ENCODE measurements around the gene NCCRP1.

Gene NCCRP1

DNA sequence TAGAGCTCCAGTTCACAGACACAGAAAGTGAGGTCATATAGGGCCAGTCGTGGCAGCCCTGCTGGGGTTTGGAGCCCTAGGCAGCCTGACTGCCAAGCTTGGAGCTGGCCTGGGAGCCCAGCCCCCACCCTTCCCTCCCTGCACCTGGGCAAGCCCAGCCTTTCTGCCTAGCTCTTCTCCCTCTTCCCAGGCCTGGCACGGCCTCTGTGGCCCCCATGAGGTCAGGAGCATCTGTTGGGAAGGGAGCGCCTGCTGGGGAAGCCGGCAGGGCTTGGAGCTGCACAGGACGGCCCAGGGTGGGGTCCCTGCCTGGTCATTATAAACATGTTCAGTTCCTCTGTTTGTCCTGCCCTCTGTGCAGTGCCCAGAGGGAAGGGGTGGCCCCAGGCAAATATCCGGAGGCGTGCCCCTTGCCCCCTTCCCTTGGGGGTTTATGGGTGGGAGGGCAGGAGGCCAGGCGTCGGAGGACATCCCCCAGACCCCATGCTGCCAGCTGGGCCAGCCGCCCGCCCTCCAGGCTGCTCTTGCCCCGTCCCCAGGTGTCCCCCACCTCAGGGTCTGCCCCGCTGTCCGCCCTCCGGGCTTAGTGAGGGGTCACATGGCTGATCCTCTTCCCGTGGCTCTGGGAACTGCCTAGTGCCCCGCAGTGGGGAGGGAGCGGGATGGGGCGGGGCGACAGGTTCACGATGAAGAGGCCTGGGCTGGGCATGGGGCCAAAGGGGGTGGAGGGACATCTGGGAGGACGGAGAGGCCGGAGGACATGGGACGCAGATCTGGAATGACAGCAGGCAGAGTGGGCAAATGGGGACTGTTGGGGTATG, 30.0 kb upstream of the NCCRP1 start:
- no peak for DNase-seq

DNA sequence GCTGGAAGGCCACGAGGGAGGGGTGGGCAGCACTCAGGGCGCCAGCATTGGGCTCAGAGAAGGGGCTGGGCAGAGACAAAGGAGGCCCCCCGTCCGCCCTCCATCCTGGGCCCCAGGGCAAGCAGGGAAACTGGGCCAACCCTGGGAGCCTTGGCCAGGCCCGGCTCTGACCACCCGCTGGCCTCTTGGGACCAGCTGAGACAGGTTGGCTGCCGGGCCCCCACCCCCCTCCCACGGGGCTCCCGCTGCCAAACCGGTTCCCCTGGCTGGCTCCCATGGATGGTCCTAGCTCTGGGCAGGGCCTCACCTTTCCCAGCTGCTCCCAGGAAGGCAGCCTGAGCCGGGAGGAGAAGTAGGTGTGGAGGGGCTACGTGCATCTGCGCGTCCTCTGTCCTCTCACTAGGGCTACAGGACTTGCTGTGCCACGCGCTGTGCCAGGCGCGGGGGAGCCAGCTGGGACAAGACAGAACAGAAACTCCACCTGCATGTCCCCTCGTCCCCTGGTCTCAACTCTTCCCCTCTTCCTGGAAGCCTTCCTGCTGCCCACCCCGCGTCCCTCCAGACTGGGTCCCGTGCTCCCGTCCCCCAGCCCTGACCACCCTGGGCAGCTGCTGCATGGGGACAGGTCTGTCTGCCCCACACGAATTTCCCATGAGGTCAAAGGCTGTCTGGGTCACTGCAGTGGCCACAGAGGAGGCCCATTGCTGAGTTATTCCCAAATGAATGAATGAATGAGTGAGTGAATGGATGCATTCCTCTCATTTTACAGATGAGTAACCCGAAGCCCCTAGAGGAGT, 29.1 kb upstream of the NCCRP1 start:
- DNase-seq: no peak

DNA sequence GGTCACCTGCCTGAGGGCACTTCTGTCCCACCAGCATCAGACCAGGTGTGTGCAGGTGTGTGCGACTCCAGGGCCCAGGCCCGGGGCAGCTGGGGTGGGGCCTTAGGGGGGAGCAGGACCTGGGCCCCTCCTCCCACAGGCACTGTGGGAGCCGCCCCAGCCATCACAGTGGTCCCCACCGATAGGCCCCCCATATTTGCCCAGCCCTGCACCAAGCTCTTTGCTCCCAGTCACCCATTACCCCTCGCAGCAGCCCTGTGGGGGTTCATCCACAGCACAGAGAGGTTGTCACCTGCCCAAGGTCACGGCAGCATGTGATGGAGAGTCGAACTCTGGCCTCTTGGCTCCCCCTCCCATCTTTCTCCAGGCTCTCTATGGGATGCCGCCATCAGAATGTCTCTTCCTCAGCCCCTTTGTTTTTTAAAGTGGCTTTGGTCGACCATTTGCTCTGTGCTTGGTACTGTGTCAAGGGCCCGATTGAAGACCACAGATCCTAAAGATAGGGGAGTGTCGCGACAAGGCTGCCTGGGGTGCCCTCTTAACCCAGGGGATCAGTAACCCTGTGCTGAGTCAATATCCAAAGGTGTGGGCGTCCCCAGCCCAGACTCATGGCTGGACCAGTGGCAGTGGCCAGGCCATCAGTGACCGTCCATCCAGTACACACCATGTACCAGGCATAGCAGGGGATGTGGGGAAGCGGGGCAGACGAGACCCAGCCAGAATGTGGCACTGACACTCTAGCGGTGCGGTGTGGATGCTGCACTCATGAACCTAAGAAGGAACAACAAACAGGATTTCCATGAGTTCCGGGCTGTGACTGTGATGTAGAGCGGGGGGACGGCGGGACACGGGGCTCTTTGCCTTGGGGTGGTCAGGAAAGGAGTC, 28.3 kb upstream of the NCCRP1 start:
- DNase-seq: no peak

DNA sequence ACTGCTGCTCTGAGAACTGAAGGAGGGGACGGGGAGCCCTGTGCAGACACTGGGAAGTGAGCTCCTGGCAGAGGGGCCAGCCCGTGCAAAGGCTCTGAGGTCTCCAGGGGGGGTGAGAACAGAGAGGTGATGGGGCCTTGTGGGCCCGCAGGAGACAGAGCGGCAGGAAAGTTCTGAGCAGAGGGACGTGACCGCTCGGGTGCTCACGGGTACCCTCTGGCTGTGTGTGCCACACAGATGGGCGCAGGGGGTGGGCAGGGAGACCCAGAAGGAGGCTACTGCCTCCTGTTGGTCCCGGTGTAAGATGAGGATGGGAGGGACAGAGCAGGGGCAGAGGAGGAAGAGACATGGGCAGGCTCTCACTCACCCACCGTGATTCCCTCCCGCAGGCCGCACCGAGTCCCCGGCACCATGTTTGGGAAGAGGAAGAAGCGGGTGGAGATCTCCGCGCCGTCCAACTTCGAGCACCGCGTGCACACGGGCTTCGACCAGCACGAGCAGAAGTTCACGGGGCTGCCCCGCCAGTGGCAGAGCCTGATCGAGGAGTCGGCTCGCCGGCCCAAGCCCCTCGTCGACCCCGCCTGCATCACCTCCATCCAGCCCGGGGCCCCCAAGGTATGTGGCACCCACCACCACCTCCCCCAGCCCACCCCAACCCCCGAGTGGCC, 27.5 kb upstream of the NCCRP1 start:
- no peak for DNase-seq

DNA sequence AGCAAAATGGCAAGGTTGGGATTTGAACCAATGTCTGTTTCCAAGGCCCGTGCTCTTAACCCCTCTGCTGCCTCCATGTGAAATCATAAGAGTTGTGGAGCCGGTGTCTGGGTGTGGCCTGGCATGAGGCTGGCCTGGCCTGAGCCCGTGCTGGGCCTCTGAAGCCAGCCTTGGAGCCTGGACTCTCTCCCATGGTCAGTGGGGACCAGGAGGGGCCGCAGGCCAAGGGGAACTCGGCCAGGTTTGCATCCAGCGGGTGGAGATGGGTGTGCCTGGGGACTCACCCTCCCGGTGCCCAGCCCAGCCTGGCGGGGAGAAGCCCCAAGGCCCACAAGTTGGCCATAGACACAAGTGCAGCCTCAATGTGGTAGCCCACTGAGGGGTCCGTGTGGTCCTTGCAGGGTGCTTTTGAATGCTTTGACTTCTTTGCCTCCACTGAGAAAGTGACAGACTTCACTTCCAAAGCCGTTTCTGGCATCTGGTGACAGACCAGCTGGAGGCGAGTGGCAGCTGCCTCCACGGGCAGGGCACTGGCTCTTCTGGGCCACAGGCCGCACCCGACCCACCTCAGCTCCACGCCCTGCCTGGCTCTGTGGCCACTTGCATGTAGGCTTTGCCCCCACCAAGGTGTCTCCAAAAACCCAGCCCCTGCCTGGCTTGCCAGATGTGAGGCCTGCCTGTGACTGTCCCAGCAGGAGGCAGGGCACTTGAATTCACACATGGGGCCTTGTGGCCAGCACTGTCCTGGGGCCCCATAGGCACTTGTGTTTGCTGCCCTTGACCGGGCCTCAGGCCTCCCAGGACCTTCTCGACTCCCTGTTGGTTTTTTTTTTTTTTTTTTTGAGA, 26.2 kb upstream of the NCCRP1 start:
- DNase-seq: no peak

DNA sequence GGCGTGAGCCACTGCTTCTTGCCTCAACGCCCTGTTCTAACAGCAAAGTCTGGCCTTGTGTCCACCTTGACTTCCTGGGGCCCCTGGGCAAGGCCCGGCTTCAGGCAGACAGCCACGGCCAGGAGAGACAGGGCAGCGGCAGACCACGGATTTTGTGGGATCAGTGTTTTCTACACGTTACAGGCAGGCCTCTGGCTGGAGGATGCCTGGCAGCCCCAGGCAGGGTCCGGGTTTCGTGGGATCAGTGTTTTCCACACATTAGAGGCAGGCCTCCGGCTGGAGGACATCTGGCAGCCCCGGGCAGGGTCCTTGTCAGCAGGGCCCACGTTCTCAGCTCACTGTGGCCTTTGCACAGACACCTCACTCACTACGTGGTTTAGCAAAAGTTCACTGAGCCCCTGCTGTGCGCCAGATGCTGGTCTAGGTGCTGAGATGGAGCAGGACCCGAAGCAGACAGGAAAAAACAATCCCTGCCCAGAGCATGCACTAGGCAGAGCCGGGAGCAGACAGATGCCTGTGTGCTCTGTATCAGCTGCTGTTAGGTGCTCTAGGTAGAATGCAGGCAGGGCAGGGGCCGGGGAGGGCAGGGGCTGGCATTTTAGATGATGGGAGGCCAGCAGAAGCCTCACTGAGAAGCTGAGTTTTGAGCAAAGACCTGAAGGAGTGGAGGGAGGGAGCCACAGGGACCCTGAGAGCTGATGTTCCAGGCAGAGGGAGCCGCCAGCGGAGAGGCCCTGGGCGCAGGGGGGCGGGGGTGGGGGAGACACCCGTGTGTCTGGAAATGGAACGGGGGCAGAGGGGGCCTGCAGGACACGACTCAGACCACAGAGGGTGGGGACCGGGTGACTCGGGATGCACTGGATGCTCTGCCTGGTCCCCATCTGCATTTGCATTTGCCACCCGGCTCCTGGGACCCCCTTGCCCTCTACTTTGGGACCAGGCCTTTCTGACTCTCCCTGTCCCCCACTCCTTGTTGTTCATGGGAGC, 25.0 kb upstream of the NCCRP1 start:
- no peak for DNase-seq

DNA sequence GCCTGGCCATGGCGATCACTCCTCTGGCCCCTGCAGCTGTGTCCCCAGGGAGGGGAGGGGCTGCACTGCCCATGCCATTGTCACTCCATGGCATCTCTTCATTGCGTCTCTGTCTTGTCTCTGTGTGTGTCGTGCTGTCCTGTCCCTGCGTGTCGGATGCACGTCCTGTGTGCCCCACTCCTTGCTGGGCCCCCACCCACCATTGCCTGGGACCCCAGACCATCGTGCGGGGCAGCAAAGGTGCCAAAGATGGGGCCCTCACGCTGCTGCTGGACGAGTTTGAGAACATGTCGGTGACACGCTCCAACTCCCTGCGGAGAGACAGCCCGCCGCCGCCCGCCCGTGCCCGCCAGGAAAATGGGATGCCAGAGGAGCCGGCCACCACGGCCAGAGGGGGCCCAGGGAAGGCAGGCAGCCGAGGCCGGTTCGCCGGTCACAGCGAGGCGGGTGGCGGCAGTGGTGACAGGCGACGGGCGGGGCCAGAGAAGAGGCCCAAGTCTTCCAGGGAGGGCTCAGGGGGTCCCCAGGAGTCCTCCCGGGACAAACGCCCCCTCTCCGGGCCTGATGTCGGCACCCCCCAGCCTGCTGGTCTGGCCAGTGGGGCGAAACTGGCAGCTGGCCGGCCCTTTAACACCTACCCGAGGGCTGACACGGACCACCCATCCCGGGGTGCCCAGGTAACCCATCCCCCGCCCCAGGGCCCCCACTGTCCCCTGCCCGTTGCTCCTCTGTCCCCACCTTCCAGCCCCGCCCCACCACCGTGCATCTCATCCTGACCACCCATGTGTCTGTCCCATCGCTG, 23.9 kb upstream of the NCCRP1 start:
- DNase-seq: no peak

DNA sequence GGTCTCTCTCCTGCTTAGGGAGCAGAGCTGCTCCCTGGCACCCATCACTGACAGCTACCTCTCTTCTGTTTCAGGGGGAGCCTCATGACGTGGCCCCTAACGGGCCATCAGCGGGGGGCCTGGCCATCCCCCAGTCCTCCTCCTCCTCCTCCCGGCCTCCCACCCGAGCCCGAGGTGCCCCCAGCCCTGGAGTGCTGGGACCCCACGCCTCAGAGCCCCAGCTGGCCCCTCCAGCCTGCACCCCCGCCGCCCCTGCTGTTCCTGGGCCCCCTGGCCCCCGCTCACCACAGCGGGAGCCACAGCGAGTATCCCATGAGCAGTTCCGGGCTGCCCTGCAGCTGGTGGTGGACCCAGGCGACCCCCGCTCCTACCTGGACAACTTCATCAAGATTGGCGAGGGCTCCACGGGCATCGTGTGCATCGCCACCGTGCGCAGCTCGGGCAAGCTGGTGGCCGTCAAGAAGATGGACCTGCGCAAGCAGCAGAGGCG, 23.2 kb upstream of the NCCRP1 start:
- DNase-seq: no peak

DNA sequence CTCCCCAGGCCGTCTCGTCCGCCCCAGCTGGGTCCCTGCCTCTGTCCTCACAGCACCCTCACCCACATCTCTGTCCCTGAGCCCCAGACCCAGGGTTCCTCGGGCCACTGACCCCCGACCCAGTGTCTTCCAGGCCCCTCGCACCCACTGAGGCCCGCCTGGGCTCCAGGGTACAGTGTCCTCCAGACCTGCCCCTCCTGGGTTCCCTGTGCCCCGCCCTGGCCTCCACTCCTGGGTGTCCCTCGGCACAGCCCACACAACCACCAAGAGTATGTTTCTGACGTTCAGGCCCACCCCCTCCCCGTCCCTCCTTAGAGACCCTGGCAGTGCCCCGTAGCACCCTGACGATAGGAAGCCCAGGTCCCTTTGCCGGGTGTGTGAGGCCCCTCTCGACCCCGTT, 22.6 kb upstream of the NCCRP1 start:
- no peak for DNase-seq

DNA sequence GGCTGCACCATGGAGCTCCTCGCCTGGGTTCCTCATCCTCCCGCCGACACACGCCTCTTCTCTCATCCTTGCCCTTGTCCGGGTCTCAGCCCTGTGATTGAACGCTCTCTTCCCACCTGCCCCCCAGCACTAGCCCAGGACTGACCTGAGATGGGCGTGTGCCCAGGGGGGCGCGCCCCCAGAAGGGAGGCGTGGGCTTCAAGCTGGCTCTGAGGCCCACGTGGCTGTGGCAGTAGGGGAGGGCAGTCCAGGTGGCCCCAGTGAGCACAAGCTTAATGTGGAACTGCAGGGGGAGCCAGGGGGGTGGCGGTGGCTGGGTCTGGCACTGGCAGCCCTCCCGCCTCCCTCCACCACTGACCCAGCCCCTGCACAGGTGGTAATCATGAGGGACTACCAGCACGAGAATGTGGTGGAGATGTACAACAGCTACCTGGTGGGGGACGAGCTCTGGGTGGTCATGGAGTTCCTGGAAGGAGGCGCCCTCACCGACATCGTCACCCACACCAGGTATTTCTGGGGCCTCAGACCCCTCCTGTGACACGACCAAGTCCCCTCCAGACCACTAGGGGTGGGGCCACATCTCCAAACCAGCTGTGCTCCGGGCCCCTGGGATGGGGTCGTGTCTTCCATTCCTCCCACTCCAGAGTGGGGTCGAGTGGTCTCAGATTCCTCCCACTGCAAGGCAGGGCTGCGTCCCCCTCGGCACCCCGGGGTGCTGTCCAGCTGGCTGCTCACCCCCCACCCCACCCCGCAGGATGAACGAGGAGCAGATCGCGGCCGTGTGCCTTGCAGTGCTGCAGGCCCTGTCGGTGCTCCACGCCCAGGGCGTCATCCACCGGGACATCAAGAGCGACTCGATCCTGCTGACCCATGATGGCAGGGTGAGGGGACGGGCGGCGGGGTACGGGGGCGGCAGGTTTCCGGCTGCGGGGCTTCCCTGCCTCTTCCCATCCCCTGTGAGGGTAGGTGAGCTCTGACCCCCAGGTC, 21.9 kb upstream of the NCCRP1 start:
- no peak for DNase-seq

DNA sequence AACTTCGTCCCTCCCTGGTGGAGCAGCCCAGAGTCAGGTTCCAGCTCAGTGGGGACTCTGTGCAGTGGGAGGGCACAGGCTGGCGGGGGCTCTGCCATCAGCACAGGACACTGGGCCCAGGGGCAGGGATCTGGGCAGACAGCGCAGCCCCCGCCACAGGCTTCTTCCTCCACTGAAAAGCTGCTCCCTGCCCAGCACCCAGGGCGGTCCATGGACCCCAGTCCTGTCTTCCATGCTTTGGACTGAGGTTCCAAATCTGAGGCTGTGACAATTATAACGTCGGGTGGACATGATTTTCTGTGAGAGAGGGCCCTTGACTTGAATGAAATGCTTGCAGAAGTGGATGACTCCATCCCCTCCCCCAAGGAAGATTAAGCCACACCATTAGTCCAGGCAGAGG, 21.2 kb upstream of the NCCRP1 start:
- no peak for DNase-seq

DNA sequence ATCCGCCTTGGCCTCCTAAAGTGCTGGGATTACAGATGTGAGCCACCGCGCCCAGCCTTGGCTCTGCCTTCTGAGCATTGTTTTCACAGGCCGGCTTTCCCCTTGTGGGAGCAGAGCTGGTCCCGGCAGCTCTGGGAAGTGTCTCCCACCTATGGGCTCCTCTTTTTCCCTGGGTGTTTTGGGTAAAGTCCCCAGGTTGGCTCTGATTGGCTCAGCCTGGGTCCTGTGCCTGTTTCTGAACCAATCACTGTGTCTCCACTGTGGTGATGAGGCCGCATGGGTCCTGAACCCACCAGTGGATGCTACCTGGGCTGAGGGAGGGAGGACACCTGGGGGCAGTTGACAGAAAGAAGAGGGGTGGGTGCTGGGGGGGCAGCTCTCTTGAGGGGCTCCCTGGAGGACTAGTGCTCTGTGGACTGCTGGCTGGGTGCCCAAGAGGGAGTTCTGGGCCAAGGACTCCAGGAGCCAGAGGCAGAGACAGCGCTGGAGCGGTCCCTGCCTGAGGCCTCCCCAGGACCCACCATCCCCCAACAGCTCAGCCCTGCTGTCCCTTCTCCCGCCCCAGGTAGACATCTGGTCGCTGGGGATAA, 19.6 kb upstream of the NCCRP1 start:
- no peak for DNase-seq

DNA sequence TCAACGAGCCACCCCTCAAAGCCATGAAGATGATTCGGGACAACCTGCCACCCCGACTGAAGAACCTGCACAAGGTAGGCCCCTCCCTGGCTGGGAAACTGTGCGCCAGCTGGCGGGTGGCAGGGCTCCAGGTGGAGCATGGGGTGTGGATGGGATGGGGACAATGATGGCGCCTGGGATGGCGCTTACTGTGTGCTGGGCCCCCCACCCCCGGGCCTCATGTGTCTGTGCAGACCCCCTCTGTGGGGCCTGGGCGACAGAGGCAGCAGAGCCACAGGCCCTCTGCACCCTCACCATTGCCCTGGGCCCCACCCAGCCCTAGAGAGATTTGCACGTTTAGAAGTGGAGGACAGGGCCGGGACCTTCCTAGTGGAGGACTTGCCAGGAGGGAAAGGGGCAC, 19.0 kb upstream of the NCCRP1 start:
- no peak for DNase-seq

DNA sequence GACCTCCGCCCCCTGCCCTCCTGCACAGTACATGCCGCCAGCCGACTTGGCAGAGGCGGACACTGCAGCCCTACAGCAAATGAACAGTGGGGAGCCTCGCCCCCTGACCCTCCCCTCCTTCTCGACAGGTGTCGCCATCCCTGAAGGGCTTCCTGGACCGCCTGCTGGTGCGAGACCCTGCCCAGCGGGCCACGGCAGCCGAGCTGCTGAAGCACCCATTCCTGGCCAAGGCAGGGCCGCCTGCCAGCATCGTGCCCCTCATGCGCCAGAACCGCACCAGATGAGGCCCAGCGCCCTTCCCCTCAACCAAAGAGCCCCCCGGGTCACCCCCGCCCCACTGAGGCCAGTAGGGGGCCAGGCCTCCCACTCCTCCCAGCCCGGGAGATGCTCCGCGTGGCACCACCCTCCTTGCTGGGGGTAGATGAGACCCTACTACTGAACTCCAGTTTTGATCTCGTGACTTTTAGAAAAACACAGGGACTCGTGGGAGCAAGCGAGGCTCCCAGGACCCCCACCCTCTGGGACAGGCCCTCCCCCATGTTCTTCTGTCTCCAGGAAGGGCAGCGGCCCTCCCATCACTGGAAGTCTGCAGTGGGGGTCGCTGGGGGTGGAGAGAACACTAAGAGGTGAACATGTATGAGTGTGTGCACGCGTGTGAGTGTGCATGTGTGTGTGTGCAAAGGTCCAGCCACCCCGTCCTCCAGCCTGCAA, 18.3 kb upstream of the NCCRP1 start:
- no peak for DNase-seq

DNA sequence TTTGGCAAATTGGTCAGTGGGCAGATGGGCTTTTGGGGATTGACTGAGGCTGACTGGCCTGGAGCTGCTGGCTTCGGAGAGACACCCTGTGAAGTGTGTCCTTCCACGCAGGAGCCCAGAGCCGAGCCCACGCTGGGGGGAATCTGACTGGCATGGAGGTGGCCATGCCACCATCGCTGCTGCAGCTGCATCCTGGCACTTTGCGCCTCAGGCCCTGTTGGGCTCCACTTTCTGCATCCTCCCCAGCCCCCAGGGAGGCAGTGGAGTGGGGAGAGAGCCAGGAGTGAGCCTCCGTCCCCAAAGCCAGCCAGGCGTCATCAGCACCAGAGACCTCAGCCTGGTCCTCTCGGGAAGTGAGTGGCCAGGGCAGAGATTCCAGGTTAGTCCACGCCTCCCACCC, 17.0 kb upstream of the NCCRP1 start:
- no peak for DNase-seq

DNA sequence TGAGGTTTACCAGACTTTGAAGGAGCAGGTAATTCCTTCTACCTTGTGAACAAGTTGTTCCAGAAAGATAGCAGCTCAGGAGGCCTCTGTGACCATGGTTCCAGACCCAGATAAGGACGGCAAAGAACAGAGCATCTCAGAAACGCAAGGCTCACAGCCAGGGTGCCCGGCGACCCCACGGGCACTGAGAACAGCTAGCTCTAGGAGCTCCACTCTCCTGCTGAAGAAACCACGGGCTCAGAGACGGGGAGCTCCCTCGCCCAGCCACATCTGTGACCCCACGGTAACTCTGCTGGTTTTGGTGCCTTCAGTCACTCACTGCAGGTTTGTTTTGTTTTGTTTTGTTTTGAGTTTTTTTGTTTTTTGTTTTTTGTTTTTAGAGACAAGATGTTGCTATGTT, 16.0 kb upstream of the NCCRP1 start:
- DNase-seq: no peak
